Large intestine (tissue), 3 donors: ENCODE results near the gene TBC1D14. TPM values are rescaled to one million over a fixed set of nuclear protein-coding genes. Genes with fewer than 3 reads are reported as not detected.
"Not testable (repeated sequence)": the region's sequence is repeated elsewhere in the genome, so short reads cannot be mapped to it uniquely, and the experiment has no call there.

ENCODE experiments used
- DNase-seq, 2 donors: peaks; one replicate each; pipeline versions ENCODE4 v3.0.0 to v3.0.0-alpha.2; 2013
- H3K27ac ChIP-seq: one replicate; pipeline ENCODE4 v1.5.1; 2013; ENCODE audit warnings: low read length
- H3K27me3 ChIP-seq: 2 replicates; pipeline ENCODE4 v1.6.1; 2013; ENCODE audit warnings: low read length; ENCODE audit not compliant: control insufficient read depth, insufficient read depth
- H3K36me3 ChIP-seq: 2 replicates; pipeline ENCODE4 v1.6.1; 2013; ENCODE audit warnings: low read length; ENCODE audit not compliant: control insufficient read depth, insufficient read depth
- H3K4me1 ChIP-seq: one replicate; pipeline ENCODE4 v1.6.1; 2013; ENCODE audit warnings: low read length; ENCODE audit not compliant: control insufficient read depth, insufficient read depth
- H3K4me3 ChIP-seq: one replicate; pipeline ENCODE4 v1.5.1; 2013; ENCODE audit warnings: low read length
- H3K9me3 ChIP-seq: one replicate; pipeline ENCODE4 v1.6.1; 2013; ENCODE audit warnings: mild to moderate bottlenecking, low read depth, low read length, moderate library complexity; ENCODE audit not compliant: control insufficient read depth
- WGBS: methylation state at CpG from one replicate; pipeline ENCODE4 v1.1.5; 2013; ENCODE audit warnings: low lambda C conversion rate; ENCODE audit not compliant: insufficient coverage; 5-methylcytosine and 5-hydroxymethylcytosine counted together
- polyA plus RNA-seq: library from polyadenylated mRNA; unstranded; fragments of 120-200 nt; gene quantifications from one replicate; pipeline ENCODE4 v1.2.1, GENCODE V29; 2013

TBC1D14 gene
- polyA plus RNA-seq, 1 donor, result 48.9 TPM

DNA sequence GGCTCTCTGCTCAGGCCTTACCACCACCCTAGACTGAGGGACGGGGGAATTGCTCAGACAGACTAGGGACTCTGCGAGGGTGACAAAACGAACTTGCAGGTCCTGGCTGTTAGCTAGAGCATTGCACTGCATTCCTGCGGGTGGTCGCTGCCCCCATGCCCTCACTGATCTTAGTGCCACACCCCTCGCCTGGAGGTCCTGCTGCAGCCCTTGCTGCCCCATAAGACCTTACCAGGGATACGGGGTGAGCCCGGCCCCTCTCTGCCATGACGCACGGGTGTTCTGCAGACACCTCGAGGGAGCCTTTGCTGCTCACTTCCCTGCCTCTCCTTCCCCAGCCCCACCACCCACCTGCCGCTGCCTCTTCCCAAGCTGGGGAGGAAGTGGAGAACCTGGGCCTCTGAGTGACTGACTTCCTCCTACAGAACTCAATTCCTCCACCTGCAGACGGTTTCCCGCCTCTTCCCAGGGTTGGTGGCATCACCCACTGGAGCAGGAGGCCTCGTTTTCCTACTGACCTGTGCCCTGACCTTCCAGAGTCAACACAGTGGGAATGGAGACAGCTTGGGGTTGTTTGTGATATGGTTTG, 19.8 kb upstream of the TBC1D14 start:
- peaks cover 36% of the 10 kb centered on the region for H3K4me1 ChIP-seq
- H3K4me3 ChIP-seq, result no peak overlapping the region
- H3K27me3 ChIP-seq, result no peaks in the 10 kb centered on the region
- H3K36me3 ChIP-seq, result no peaks in the 10 kb centered on the region
- no CpG with 5 or more reads among the region's 15 CpGs for WGBS
- H3K27ac ChIP-seq, result no peak overlapping the region
- DNase-seq, result no peak
- peaks cover 11% of the 10 kb centered on the region for H3K9me3 ChIP-seq

DNA sequence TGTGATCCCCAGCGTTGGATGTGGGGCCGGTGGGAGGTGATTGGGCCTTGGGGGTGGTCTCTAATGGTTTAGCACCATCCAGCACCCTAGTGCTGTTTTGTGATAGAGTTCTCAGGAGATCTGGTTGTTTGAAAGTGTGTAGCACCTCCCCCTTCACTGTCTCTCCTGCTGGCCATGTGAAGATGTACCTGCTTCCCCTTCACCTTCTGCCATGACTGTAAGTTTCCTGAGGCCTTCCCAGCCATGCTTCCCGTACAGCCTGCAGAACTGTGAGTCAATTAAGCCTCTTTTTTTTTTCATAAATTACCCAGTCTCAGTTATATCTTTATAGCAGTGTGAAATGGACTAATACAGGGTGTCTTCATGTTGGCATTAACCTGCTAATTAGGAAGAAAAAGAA, 19.3 kb upstream of the TBC1D14 start:
- Histone ChIP-seq H3K4me1 (peaks cover 36% of the 10 kb centered on the region), H3K27ac (no peak overlapping the region), H3K36me3 (no peaks in the 10 kb centered on the region), H3K9me3 (peaks cover 11% of the 10 kb centered on the region), H3K4me3 (no peak overlapping the region), H3K27me3 (no peaks in the 10 kb centered on the region)
- no CpG with 5 or more reads among the region's 3 CpGs for WGBS
- no peak for DNase-seq

DNA sequence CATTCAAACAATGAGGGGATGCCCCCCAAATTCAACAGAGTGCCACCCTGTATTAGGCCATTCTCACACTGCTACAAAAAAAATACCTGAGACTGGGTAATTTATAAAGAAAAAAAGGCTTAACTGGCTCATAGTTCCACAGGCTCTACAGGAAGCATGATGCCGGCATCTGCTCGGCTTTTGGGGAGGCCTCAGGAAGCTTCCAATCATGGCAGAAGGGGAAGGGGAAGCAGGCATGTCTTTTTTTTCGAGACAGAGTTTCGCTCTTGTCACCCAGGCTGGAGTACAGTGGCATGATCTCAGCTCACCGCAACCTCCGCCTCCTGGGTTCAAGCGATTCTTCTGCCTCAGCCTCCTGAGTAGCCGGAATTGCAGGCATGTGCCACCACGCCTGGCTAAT, 18.7 kb upstream of the TBC1D14 start:
- not testable (repeated sequence) for H3K4me3 ChIP-seq, H3K27ac ChIP-seq, DNase-seq, H3K27me3 ChIP-seq, H3K36me3 ChIP-seq
- Histone ChIP-seq H3K4me1 (peaks cover 33% of the 10 kb centered on the region), H3K9me3 (peaks cover 11% of the 10 kb centered on the region)
- no CpG with 5 or more reads among the region's 9 CpGs for WGBS

DNA sequence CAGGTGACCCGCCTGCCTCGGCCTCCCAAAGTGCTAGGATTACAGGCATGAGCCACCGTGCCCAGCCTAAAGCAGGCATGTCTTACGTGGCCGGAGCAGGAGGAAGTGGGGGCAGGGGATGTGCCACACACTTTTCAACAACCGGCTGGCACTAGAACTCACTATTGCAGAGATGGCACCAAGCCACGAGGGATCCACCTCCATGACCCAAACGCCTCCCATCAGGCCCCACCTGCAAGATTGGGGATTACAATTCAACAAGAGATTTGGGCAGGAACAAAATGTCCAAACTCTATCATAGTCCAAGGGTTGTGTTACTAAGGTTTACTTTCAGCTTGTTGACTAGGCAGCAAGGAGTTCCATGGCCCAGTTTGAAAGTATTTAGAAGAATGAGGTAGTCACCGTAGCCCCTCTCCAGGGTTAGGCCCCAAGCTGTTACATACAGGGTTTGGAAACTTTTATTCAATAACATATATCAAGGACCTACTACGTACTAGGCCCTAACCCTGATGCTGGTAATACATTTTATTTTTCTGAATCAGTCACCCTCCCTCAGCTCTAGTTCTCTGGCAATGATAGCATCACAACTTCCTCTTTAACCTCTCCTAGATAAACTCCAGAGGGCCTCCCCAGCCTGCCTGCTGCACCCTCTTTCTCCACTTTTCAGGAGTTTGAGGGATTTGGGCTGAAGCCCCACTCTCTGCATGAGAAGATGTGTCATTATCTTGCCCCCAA, 18.0 kb upstream of the TBC1D14 start:
- no peaks in the 10 kb centered on the region for H3K27me3 ChIP-seq
- peaks cover 32% of the 10 kb centered on the region for H3K4me1 ChIP-seq
- no peaks in the 10 kb centered on the region for H3K36me3 ChIP-seq
- DNase-seq, result no peak
- no CpG with 5 or more reads among the region's 10 CpGs for WGBS
- H3K4me3 ChIP-seq, result no peak overlapping the region
- peak overlapping the region; percentile 95 for H3K27ac ChIP-seq
- H3K9me3 ChIP-seq, result peaks cover 11% of the 10 kb centered on the region

DNA sequence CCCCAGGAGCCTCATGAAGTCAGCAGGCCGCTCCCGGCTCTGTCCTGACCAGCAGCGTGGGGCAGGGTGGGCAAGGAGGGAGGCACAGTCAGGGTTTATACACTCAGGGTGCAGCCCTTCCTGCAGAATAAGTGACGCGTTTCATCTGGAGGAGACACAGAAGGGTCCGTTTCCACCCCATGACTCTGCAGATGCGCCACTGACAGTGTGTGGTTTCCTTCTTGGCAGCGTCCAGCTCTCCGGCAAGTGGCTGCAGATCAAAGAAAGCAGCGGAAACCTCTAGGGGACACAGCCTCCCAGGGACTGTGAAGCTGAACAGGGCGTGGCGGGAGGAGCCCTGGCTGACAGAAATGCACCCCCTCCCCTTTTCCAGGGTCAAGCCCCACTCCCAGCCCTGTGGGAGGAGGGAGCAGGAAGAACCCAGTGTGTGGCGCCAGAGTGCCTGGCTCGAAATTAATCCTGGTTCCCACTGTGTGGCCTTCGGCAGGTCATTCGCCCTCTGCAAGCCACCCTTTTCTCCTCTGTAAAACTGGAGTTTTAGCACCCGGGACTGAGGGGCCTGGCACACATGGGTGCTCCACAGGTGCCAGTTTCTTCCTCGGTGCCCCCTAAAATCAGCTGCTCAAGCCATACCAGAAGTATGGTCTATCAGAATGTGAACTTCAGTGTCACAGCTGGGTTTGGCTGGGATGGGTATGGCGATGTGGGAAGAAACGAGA, 17.3 kb upstream of the TBC1D14 start:
- no peak overlapping the region for H3K4me3 ChIP-seq
- peaks cover 32% of the 10 kb centered on the region for H3K4me1 ChIP-seq
- H3K27ac ChIP-seq, result peak overlapping the region; percentile 95
- WGBS, result no CpG with 5 or more reads among the region's 20 CpGs
- peak; percentile 55 to 72 for DNase-seq
- H3K36me3 ChIP-seq, result no peaks in the 10 kb centered on the region
- H3K9me3 ChIP-seq, result peaks cover 11% of the 10 kb centered on the region
- H3K27me3 ChIP-seq, result no peaks in the 10 kb centered on the region

DNA sequence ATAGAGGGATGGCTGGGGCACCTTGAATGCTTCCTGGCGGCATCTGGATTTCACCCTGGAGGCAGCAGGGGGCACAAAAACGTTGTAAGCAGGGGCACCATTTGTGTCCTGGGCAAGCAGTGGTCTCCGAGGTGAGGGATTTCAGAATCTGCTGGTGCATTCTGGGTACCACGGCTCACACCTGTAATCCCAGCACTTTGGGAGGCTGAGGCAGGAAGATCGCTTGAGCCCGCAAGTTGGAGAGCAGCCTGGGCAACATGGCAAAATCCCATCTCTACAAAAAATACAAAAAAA, 16.8 kb upstream of the TBC1D14 start:
- H3K9me3 ChIP-seq, result peaks cover 11% of the 10 kb centered on the region
- no peaks in the 10 kb centered on the region for H3K27me3 ChIP-seq
- H3K4me3 ChIP-seq, result no peak overlapping the region
- DNase-seq, result no peak
- H3K27ac ChIP-seq, result peak overlapping the region; percentile 95
- no CpG with 5 or more reads among the region's 6 CpGs for WGBS
- peaks cover 32% of the 10 kb centered on the region for H3K4me1 ChIP-seq
- no peaks in the 10 kb centered on the region for H3K36me3 ChIP-seq

DNA sequence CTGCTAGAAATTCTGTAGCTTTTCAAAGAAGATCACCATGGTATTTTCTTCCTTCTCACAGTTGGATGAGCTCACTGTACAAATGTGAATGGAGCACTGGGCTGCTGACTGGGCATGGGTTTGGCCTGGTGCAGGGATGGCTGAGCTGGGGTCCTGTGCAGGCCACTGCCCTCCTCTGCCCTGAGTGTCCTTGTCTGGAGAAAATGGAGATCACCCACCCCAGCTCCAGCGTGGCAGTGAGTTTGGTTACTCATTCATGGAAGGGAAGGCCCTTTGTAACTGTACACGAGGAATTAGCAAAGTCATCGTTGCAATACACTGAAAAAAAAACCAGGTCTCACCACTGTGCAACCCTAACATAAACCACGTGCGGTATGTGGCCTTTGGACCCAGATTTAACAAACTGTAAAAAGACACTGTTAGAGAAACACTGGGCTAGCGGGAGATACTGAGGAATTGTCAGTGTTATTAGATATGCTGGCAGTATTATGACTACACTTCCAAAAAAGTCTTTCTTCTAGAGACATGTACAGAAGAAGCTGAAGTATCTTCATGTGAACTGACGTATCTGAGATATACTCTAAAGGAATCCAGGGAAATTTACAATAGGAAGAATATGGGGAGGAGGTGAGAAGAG, 16.1 kb upstream of the TBC1D14 start:
- H3K4me1 ChIP-seq, result peaks cover 32% of the 10 kb centered on the region
- no CpG with 5 or more reads among the region's 7 CpGs for WGBS
- no peaks in the 10 kb centered on the region for H3K36me3 ChIP-seq
- H3K27me3 ChIP-seq, result no peaks in the 10 kb centered on the region
- DNase-seq, result peak; percentile 93 to 97
- H3K27ac ChIP-seq, result peak overlapping the region; percentile 95
- no peak overlapping the region for H3K4me3 ChIP-seq
- peaks cover 11% of the 10 kb centered on the region for H3K9me3 ChIP-seq

DNA sequence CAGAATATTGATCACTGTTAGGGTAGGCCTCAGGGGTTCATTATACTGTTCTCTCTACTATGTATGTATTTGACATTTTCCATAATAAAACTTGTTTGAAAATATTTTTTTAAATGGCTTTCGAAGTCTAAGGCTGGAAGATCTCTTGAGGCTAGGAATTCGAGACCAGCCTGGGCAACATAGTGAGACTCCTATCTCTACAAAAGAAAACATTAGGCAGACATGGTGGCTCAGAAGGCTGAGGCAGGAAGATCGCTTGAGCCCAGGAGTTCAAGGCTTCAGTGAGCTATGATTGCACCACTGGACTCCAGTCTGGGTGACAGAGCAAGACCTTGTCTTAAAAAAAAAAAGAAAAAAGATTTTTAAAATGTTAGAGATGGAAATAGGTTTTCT, 15.5 kb upstream of the TBC1D14 start:
- H3K9me3 ChIP-seq, result peaks cover 9% of the 10 kb centered on the region
- WGBS, result no CpG with 5 or more reads among the region's 3 CpGs
- no peaks in the 10 kb centered on the region for H3K36me3 ChIP-seq
- no peak overlapping the region for H3K4me3 ChIP-seq
- peak overlapping the region; percentile 95 for H3K27ac ChIP-seq
- peaks cover 32% of the 10 kb centered on the region for H3K4me1 ChIP-seq
- no peaks in the 10 kb centered on the region for H3K27me3 ChIP-seq
- no peak for DNase-seq

DNA sequence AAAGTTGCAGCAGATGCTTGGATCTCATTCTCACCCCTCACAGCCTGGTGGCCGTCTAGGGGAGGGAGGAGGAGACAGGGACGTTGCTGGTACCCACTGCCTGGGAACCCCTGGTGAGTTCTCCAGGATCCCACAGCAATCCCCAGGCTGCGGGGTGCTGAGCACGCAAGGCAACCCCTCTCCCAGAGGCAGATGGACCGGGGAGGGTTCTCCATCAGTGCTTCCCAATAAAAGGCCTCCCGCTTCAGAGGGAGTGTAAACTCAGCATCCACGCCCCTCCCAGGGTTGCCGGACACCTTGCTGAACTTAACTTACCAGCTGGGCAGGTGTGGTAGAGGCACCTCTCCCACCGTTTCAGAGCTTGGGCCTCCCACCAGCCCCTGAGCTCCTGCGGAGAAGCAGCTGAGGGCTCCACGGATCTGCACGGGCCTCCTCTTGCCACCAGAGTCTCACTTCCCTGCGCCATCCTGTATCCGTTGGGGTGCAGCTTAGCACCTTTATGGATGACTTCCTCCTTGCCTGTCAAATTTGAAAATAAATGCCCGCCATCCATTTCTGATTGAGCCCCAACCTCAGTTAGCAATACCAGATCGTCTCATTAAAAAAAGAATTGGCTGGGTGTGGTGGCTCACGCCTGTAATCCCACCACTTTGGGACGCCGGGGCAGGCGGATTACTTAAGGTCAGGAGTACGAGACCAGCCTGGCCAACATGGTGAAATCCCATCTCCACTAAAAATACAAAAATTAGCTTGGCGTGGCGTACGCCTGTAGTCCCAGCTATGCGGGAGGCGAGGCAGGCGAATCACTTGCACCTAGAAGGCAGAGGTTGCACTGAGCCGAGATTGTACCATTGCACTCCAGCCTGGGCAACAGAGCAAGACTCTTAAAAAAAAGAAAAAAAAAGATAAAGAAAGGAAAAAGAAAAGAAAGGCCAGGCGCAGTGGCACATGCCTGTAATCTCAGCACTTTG, 14.8 kb upstream of the TBC1D14 start:
- peaks cover 1% of the 10 kb centered on the region for H3K9me3 ChIP-seq
- 100% methylated on average over 2 of the region's 29 CpGs for WGBS
- H3K27me3 ChIP-seq, result no peaks in the 10 kb centered on the region
- no peaks in the 10 kb centered on the region for H3K36me3 ChIP-seq
- peak overlapping the region; percentile 95 for H3K27ac ChIP-seq
- H3K4me1 ChIP-seq, result peaks cover 32% of the 10 kb centered on the region
- no peak for DNase-seq
- H3K4me3 ChIP-seq, result no peak overlapping the region

DNA sequence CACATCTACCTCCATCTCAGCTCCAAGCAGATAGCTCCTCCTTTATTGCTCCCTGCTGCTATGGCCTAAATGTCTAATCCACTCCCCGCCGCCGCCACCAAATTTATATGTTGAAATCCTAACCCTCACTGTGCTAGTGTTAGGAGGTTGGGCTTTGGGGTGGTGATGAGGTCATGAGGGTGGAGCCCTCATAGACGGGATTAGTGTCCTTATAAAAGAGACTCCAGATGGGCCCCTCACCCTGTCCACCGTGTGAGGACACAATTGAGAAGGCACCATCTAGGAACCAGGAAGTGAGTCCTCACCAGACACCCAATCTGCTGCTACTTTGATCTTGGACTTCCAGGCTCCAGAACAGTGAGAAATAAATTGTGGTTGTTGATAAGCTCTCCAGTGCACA, 13.6 kb upstream of the TBC1D14 start:
- no peak overlapping the region for H3K27ac ChIP-seq
- H3K27me3 ChIP-seq, result no peaks in the 10 kb centered on the region
- H3K36me3 ChIP-seq, result no peaks in the 10 kb centered on the region
- WGBS, result no CpG with 5 or more reads among the region's 5 CpGs
- H3K4me3 ChIP-seq, result no peak overlapping the region
- H3K4me1 ChIP-seq, result peaks cover 32% of the 10 kb centered on the region
- DNase-seq, result no peak
- H3K9me3 ChIP-seq, result no peaks in the 10 kb centered on the region
